Breast epithelium (tissue), 4 donors: ENCODE measurements around the gene SNAPC5. TPM values are rescaled to one million over a fixed set of nuclear protein-coding genes. Genes with fewer than 3 reads are reported as not detected.

Source experiments
- DNase-seq, 2 donors: peaks; one replicate each; pipeline ENCODE4 v3.0.0-alpha.2; 2019; ENCODE audit warnings: low spot score in 2 of 2
- H3K27ac ChIP-seq, 2 donors: fragments of 200-600 bp; sonication (generic) in 1 of 2; one replicate each; pipeline ENCODE4 v1.5.1; 2016 to 2019; ENCODE audit warnings: mild to moderate bottlenecking in 1 of 2
- H3K27me3 ChIP-seq, 2 donors: fragments of 200-600 bp; sonication (generic) in 1 of 2; one replicate each; pipeline versions ENCODE4 v1.5.1 to v1.6.0; 2017 to 2019; ENCODE audit warnings: control low read depth in 1 of 2, mild to moderate bottlenecking in 1 of 2
- H3K36me3 ChIP-seq: fragments of 200-600 bp; one replicate; pipeline ENCODE4 v1.5.1; 2019
- H3K4me1 ChIP-seq, 2 donors: fragments of 200-600 bp; sonication (generic); one replicate each; pipeline ENCODE4 v1.5.1; 2016 to 2019; ENCODE audit warnings: control low read depth in 1 of 2
- H3K4me3 ChIP-seq, 3 donors: fragments of 200-600 bp; sonication (generic); 1 replicate in 2 of 3; 2 replicates in 1 of 3; pipeline ENCODE4 v1.5.1; 2016 to 2019; ENCODE audit warnings: mild to moderate bottlenecking in 3 of 3, moderate library complexity in 2 of 3
- H3K9me3 ChIP-seq, 2 donors: fragments of 200-600 bp; sonication (generic) in 1 of 2; one replicate each; pipeline ENCODE4 v1.5.1; 2016 to 2019; ENCODE audit warnings: control low read depth in 1 of 2
- POLR2A ChIP-seq: fragments of 450-650 bp; IDR thresholded peaks from one replicate; pipeline ENCODE4 v1.6.1; 2016; ENCODE audit warnings: antibody characterized with exemption, mild to moderate bottlenecking, moderate library complexity
- POLR2AphosphoS5 ChIP-seq, 3 donors: sonication (generic); formaldehyde crosslinking; IDR thresholded peaks; one replicate each; pipeline ENCODE4 v1.6.1; 2017; ENCODE audit warnings: antibody characterized with exemption in 3 of 3
- intact Hi-C: fragments of 100-400 bp; cut with DNase I; formaldehyde crosslinking; loops from one replicate; pipeline ENCODE4 v1.15.1; 2023; ENCODE audit warnings: low total_unique reads
- total RNA-seq, 3 donors: library from RNA; depleted of rRNA; stranded (reverse); fragments of >200 nt; gene quantifications; one replicate each; pipeline ENCODE4 v1.1.0, GENCODE V29; 2016
- TF ChIP-seq, protein P1 (sequence below), 3 donors: fragments of 450-650 bp; IDR thresholded peaks; one replicate each; pipeline ENCODE4 v1.5.1; 2016 to 2017; ENCODE audit warnings: antibody characterized with exemption in 3 of 3, mild to moderate bottlenecking in 3 of 3, moderate library complexity in 3 of 3

The SNAPC5 gene
- total RNA-seq, 3 donors from 2014 or later: 26.9 to 35.1 (median 31.5) TPM

DNA sequence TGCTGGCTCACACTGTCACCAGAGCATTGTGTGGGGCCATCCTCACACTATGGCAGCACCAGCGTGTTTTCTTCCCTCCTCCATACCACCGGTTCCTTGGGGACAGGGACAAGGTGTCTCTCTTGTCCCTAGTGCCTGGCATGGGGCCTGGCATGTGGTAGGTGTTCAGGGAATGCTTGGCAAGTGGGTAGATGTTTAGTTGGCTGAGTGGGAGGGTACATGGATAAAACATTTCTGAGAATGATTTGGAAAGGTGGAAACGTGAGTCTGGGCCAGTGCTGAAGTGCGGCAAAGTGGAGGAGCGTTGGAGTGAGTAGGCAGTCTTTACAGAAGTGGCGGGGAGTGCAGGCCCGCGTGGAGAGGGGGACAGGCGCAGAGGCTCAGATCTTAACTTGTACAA, 15.0 kb downstream of the SNAPC5 start:
- Histone ChIP-seq H3K4me1 (no peaks in the 10 kb centered on the region), H3K27ac (peak overlapping the region; percentile 13 to 52), H3K4me3 (no peak overlapping the region), H3K27me3 (no peaks in the 10 kb centered on the region), H3K9me3 (no peaks in the 10 kb centered on the region), H3K36me3 (no peaks in the 10 kb centered on the region)
- TF ChIP-seq, protein P1, sequence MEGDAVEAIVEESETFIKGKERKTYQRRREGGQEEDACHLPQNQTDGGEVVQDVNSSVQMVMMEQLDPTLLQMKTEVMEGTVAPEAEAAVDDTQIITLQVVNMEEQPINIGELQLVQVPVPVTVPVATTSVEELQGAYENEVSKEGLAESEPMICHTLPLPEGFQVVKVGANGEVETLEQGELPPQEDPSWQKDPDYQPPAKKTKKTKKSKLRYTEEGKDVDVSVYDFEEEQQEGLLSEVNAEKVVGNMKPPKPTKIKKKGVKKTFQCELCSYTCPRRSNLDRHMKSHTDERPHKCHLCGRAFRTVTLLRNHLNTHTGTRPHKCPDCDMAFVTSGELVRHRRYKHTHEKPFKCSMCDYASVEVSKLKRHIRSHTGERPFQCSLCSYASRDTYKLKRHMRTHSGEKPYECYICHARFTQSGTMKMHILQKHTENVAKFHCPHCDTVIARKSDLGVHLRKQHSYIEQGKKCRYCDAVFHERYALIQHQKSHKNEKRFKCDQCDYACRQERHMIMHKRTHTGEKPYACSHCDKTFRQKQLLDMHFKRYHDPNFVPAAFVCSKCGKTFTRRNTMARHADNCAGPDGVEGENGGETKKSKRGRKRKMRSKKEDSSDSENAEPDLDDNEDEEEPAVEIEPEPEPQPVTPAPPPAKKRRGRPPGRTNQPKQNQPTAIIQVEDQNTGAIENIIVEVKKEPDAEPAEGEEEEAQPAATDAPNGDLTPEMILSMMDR (IDR thresholded peaks at IDR 0.05): no peak
- TF ChIP-seq POLR2A: no peak
- TF ChIP-seq POLR2AphosphoS5 (IDR thresholded peaks at IDR 0.05): no peak
- DNase-seq: no peak
- intact Hi-C loops: no loop called here

DNA sequence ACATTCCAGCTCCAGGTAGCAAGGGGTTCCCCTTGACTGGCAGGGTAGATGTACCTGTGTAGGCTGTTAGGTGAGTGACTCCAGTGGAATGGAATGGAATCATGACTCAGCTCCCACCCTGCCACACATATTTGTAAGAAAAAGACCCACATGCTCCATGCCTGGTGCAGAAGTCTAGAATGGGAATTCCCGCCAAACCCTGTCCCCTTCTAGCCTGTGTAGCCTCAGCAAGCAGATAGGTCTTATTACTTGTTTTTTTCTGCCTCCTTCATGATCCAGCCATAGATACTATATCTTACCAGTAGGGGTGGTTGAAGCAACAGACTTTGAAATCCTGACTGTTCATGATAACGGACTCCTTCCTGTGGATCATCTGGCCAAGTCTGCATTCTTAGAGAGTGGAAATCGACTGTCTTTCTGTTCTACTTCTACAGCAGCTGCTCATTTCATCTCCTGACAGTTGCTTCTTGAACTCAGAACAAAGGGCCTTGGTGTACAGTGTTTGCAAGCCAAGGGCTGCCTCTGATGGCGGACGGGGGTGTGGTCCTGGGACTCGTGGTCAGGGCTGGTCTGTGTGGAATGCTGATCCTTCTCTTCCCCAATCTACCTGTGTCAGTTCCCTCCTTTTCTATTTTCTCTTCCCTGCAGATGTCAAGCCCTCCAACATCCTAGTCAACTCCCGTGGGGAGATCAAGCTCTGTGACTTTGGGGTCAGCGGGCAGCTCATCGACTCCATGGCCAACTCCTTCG, 16.3 kb downstream of the SNAPC5 start:
- intact Hi-C loops: no loop called here
- TF ChIP-seq POLR2AphosphoS5 (IDR thresholded peaks at IDR 0.05) (no peak), POLR2A (no peak)
- TF ChIP-seq, protein P1 (IDR thresholded peaks at IDR 0.05): no peak
- no peak overlapping the region for H3K27ac ChIP-seq

DNA sequence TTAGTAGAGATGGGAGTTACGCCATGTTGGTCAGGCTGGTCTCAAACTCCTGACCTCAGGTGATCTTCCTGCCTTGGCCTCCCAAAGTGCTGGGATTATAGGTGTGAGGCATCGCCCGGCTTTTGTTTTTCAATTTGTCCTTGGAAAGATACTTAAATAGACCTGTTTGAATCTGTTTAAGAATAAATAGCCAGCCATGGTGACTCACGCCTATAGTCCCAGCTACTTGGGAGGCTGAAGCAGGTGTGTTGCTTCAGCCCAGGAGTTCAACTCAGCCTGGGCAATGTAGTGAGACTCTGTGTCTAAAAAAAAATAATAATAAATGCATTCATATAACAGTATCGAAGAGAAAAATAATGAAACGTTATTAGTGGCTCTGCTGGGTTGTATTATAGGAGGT, 17.3 kb downstream of the SNAPC5 start:
- Histone ChIP-seq H3K27ac (no peak overlapping the region), H3K36me3 (no peaks in the 10 kb centered on the region), H3K4me3 (no peak overlapping the region), H3K4me1 (no peaks in the 10 kb centered on the region), H3K9me3 (no peaks in the 10 kb centered on the region), H3K27me3 (no peaks in the 10 kb centered on the region)
- DNase-seq: no peak
- TF ChIP-seq POLR2A (no peak), POLR2AphosphoS5 (IDR thresholded peaks at IDR 0.05) (no peak)
- TF ChIP-seq, protein P1 (IDR thresholded peaks at IDR 0.05): no peak
- intact Hi-C loops: no loop called here

More for the DNA sequence above, 16.3 kb downstream of the SNAPC5 start:
- Histone ChIP-seq H3K4me1 (no peaks in the 10 kb centered on the region), H3K9me3 (no peaks in the 10 kb centered on the region), H3K36me3 (no peaks in the 10 kb centered on the region), H3K27me3 (no peaks in the 10 kb centered on the region), H3K4me3 (no peak overlapping the region)
- no peak for DNase-seq

DNA sequence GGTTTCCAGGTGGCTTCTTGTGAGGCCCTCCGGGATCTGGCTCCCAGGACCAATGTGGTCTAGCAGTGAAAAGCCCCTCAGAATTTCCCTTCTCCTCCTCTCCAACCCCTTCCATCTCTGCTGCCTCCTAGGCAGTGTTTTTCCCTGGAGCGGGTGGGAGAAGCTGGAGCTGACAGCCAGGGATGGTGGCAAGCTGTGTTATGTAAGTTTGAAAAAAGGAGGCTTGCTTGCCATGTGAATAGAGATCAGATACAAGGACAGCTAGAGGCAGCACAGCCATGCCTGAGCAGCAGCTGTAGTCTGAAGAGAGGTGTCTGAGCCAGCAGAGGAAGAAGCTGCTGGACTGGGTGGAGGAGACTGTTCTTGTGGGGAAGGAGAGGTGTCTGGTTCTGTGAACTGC, 20.6 kb downstream of the SNAPC5 start:
- H3K27ac ChIP-seq: no peak overlapping the region
- TF ChIP-seq, protein P1 (IDR thresholded peaks at IDR 0.05): no peak
- no peak for TF ChIP-seq POLR2AphosphoS5 (IDR thresholded peaks at IDR 0.05)
- H3K4me1 ChIP-seq: no peaks in the 10 kb centered on the region
- H3K27me3 ChIP-seq: no peaks in the 10 kb centered on the region
- DNase-seq: no peak
- H3K9me3 ChIP-seq: no peaks in the 10 kb centered on the region
- H3K4me3 ChIP-seq: no peak overlapping the region
- no peaks in the 10 kb centered on the region for H3K36me3 ChIP-seq
- intact Hi-C loops: no loop called here

DNA sequence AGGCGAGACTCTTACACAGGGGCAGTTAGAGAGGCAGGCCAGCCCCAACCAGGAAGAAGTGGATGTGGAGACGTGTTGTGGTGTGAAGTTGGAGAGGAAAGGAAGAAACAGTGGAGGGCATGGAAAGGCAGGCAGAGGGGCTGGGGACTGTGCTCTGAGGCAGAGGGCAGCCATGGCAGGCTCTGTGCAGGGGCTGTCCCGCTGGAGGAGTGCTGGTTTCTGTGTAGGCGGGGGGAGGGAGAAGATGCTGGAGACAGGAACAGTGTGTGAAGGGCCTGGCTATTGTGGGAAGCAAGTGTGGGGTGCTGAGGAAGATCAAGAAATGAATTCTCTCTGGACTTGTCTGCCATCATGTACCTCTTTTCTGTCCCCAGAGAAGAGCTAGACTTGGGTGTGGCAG, 21.0 kb downstream of the SNAPC5 start:
- no peaks in the 10 kb centered on the region for H3K27me3 ChIP-seq
- no peak for DNase-seq
- intact Hi-C loops: no loop called here
- no peaks in the 10 kb centered on the region for H3K4me1 ChIP-seq
- H3K36me3 ChIP-seq: no peaks in the 10 kb centered on the region
- no peak overlapping the region for H3K4me3 ChIP-seq
- TF ChIP-seq, protein P1 (IDR thresholded peaks at IDR 0.05): no peak
- TF ChIP-seq POLR2AphosphoS5 (IDR thresholded peaks at IDR 0.05) (no peak), POLR2A (no peak)
- H3K9me3 ChIP-seq: no peaks in the 10 kb centered on the region
- H3K27ac ChIP-seq: no peak overlapping the region
